Erythroblast (primary cell): Measurements from ENCODE around the gene MEF2B.
"Not testable (repeated sequence)": the region's sequence is repeated elsewhere in the genome, so short reads cannot be mapped to it uniquely, and the experiment has no call there.

Experiments used
- GATA1 ChIP-seq: IDR thresholded peaks from 2 replicates; pipeline ENCODE4 v1.6.1; 2011; ENCODE audit warnings: low read depth, mild to moderate bottlenecking, control low read depth, low read length, moderate library complexity
- POLR2A ChIP-seq: IDR thresholded peaks from 2 replicates; pipeline ENCODE4 v1.6.1; 2011; ENCODE audit warnings: mild to moderate bottlenecking, low read length

GRCh38 chr19:19135713-19136112, 34.4 kb downstream of the MEF2B start:
- TF ChIP-seq POLR2A, GATA1: not testable (repeated sequence)
